DOHH2 (cell line): Measurements from ENCODE around the gene BMP6.
A peak's percentile ranks its signal among the peaks of the same experiment; 100 is the strongest.

Experiments used
- H3F3A ChIP-seq: fragments of 200-600 bp; sonication (generic), shearing (Covaris generic); 2 replicates; pipeline ENCODE4 v1.6.0; 2016; ENCODE audit warnings: antibody characterized with exemption, mild to moderate bottlenecking; ENCODE audit not compliant: control insufficient read depth, insufficient read depth
- H3K27ac ChIP-seq: fragments of 200-600 bp; sonication (generic); 2 replicates; pipeline ENCODE4 v1.5.1; 2014; ENCODE audit warnings: low read depth, mild to moderate bottlenecking, low read length, moderate library complexity
- H3K27me3 ChIP-seq: fragments of 200-600 bp; sonication (generic); 2 replicates; pipeline ENCODE4 v1.6.1; 2014; ENCODE audit warnings: mild to moderate bottlenecking, low read length, mixed read lengths; ENCODE audit not compliant: control insufficient read depth
- H3K36me3 ChIP-seq: fragments of 200-600 bp; sonication (generic); 2 replicates; pipeline ENCODE4 v1.6.1; 2014; ENCODE audit warnings: mild to moderate bottlenecking, low read length, moderate library complexity, mixed read lengths; ENCODE audit not compliant: control insufficient read depth
- H3K4me1 ChIP-seq: fragments of 200-600 bp; sonication (generic); 2 replicates; pipeline ENCODE4 v1.6.1; 2014; ENCODE audit warnings: mild to moderate bottlenecking, low read length, mixed read lengths; ENCODE audit not compliant: control insufficient read depth
- H3K4me2 ChIP-seq: fragments of 200-600 bp; sonication (generic); 2 replicates; pipeline ENCODE4 v1.6.0; 2014; ENCODE audit warnings: mild to moderate bottlenecking, low read length, moderate library complexity
- H3K4me3 ChIP-seq: fragments of 200-600 bp; sonication (generic); 2 replicates; pipeline ENCODE4 v1.5.1; 2014; ENCODE audit warnings: mild to moderate bottlenecking, low read length, mixed read lengths
- H3K79me2 ChIP-seq: fragments of 200-600 bp; sonication (generic); 2 replicates; pipeline ENCODE4 v1.6.1; 2014; ENCODE audit warnings: mild to moderate bottlenecking, low read length, mixed read lengths; ENCODE audit not compliant: control insufficient read depth
- H3K9me2 ChIP-seq: fragments of 200-600 bp; sonication (generic); replicated peaks from 2 replicates; pipeline ENCODE4 v1.6.1; 2014; ENCODE audit warnings: mild to moderate bottlenecking, low read length, mixed read lengths; ENCODE audit not compliant: control insufficient read depth
- H3K9me3 ChIP-seq: fragments of 200-600 bp; sonication (generic); 2 replicates; pipeline ENCODE4 v1.6.1; 2014; ENCODE audit warnings: antibody characterized with exemption, low read length, mixed read lengths; ENCODE audit not compliant: control insufficient read depth, insufficient read depth
- H4K20me1 ChIP-seq: fragments of 200-600 bp; sonication (generic); 2 replicates; pipeline ENCODE4 v1.6.0; 2014; ENCODE audit warnings: low read depth, mild to moderate bottlenecking, antibody characterized with exemption, low read length, moderate library complexity; ENCODE audit not compliant: control insufficient read depth, insufficient read depth
- EZH2phosphoT487 ChIP-seq: fragments of 200-600 bp; sonication (generic); IDR thresholded peaks from 2 replicates; pipeline ENCODE4 v1.6.1; 2017; ENCODE audit warnings: borderline replicate concordance, mild to moderate bottlenecking, antibody characterized with exemption, low read length, moderate library complexity, mixed read lengths
- TF ChIP-seq, protein P1 (sequence below): fragments of 200-600 bp; sonication (generic); IDR thresholded peaks from one replicate; pipeline ENCODE4 v1.5.1; 2014; ENCODE audit warnings: antibody characterized with exemption, mild to moderate bottlenecking, low read depth, low read length; ENCODE audit not compliant: poor library complexity, severe bottlenecking

Gene BMP6

DNA sequence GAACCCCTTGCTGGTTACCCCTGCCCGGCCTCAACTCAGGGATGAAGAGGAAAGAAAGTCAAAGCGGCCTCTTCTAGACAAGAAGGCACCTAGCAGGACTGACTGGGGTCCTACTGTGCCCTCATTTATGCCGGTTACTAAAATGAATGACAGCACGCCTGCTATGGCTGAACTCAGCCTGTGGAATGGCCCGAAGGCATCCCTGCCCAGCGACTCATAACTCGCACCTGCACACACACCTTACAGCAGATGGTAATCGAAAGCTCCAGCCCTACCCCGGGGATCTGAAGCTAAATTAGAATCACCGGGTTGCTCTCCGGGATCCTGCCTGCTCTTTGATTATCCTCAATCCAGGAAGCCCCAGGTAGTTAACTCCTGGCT is 185.4 kb downstream of the BMP6 start:
- Histone ChIP-seq H3K27me3 (peaks cover 26% of the 10 kb centered on the region), H3K4me3 (peak overlapping the region; percentile 82), H3F3A (no peaks in the 10 kb centered on the region), H3K9me3 (no peaks in the 10 kb centered on the region), H4K20me1 (no peaks in the 10 kb centered on the region), H3K4me1 (peaks cover 63% of the 10 kb centered on the region), H3K79me2 (peaks cover 40% of the 10 kb centered on the region), H3K4me2 (peak overlapping the region; percentile 99), H3K9me2 (no peaks in the 10 kb centered on the region), H3K27ac (no peak overlapping the region), H3K36me3 (peaks cover 16% of the 10 kb centered on the region)
- no peak for TF ChIP-seq EZH2phosphoT487
- TF ChIP-seq, protein P1, sequence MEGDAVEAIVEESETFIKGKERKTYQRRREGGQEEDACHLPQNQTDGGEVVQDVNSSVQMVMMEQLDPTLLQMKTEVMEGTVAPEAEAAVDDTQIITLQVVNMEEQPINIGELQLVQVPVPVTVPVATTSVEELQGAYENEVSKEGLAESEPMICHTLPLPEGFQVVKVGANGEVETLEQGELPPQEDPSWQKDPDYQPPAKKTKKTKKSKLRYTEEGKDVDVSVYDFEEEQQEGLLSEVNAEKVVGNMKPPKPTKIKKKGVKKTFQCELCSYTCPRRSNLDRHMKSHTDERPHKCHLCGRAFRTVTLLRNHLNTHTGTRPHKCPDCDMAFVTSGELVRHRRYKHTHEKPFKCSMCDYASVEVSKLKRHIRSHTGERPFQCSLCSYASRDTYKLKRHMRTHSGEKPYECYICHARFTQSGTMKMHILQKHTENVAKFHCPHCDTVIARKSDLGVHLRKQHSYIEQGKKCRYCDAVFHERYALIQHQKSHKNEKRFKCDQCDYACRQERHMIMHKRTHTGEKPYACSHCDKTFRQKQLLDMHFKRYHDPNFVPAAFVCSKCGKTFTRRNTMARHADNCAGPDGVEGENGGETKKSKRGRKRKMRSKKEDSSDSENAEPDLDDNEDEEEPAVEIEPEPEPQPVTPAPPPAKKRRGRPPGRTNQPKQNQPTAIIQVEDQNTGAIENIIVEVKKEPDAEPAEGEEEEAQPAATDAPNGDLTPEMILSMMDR, result no peak

DNA sequence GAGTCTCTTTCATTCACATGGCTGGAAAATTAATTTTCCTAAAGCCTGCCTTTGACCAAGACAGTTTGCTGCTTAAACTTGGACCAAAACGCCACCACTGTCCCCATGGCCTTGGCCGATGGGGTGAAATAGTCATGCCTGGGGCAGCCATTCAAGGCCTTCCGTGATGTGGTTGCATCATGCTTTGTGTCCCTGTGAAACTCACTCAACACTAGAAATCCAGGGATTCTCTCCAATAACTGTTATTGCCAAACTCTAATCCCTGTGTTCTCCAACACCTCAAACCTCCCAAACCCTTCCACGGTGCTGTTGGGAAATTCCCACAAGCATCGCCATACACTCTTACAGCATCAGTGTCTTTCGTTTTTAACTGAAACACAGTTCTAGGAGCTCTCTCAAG is 186.1 kb downstream of the BMP6 start:
- Histone ChIP-seq H3K36me3 (peaks cover 12% of the 10 kb centered on the region), H3K4me1 (peaks cover 70% of the 10 kb centered on the region), H3K27ac (no peak overlapping the region), H3F3A (no peaks in the 10 kb centered on the region), H3K79me2 (peaks cover 33% of the 10 kb centered on the region), H4K20me1 (no peaks in the 10 kb centered on the region), H3K9me2 (no peaks in the 10 kb centered on the region), H3K27me3 (peaks cover 26% of the 10 kb centered on the region), H3K4me3 (no peak overlapping the region), H3K9me3 (no peaks in the 10 kb centered on the region), H3K4me2 (no peak overlapping the region)
- TF ChIP-seq, protein P1, result no peak
- no peak for TF ChIP-seq EZH2phosphoT487

DNA sequence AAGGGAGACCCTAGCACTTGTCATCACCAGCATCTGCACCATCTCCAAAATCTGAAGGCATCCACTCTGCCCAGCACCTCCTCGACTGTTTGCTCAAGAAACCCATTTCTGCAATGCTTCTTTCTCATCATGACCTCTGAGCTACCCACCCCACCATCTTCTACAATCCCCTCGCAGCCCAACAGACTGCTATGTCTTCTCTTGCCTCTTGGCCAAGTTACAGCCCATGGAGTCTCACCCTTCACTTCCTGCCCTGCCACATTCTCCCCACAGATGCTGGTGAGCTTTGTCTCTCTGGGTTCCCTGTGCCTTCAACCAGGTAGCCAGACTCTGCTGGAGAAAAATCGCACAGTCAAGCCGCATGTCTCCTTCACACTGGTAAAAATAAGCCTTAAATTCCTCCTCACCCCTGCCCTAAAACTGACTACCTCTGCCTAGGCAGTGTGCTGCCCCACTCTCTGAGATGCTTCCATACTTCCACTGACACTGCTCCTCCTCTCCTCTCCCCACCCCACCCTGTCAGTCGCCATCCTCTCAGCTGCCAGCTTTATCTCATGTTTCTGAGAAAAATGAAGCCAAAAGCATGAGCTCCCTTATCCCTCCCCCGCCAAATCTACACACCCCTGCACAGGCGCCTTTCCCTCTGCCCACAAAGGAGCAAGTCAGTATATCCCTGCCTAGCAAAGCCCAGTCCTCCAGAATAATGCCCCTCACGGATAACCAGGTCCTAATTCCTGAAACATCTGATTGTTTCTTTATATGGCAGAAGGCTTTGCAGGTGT is 187.0 kb downstream of the BMP6 start:
- Histone ChIP-seq H3K4me2 (no peak overlapping the region), H3K4me1 (peaks cover 74% of the 10 kb centered on the region), H3F3A (no peaks in the 10 kb centered on the region)

More for the DNA sequence above, 187.0 kb downstream of the BMP6 start:
- Histone ChIP-seq H3K9me2 (no peaks in the 10 kb centered on the region), H3K36me3 (peaks cover 8% of the 10 kb centered on the region), H3K27me3 (peaks cover 26% of the 10 kb centered on the region), H3K79me2 (peaks cover 24% of the 10 kb centered on the region), H3K9me3 (no peaks in the 10 kb centered on the region), H3K4me3 (no peak overlapping the region), H4K20me1 (no peaks in the 10 kb centered on the region), H3K27ac (no peak overlapping the region)
- no peak for TF ChIP-seq EZH2phosphoT487
- TF ChIP-seq, protein P1, result no peak
